Smooth muscle cell (in vitro differentiated cells): ENCODE data around the gene DNAJC17. TPM values are rescaled to one million over a fixed set of nuclear protein-coding genes. Genes with fewer than 3 reads are reported as not detected.

ENCODE experiments used
- DNase-seq: peaks from one replicate; lab custom pipeline; 2025; ENCODE audit not compliant: unreplicated experiment; lab: John Stamatoyannopoulos, UW
- H2AFZ ChIP-seq: fragments of 200-600 bp; sonication (generic); 2 replicates; pipeline ENCODE4 v1.6.0; 2016; ENCODE audit warnings: antibody characterized with exemption, low read depth, mild to moderate bottlenecking
- H3F3A ChIP-seq: fragments of 200-600 bp; sonication (generic); 2 replicates; pipeline ENCODE4 v1.6.0; 2017; ENCODE audit warnings: antibody characterized with exemption, low read depth
- H3K27ac ChIP-seq: fragments of 200-600 bp; sonication (generic); 2 replicates; pipeline ENCODE4 v1.5.1; 2016; ENCODE audit warnings: low read depth, mild to moderate bottlenecking
- H3K27me3 ChIP-seq: fragments of 200-600 bp; sonication (generic); 2 replicates; pipeline ENCODE4 v1.6.1; 2016; ENCODE audit warnings: low read depth, mild to moderate bottlenecking
- H3K36me3 ChIP-seq: fragments of 200-600 bp; sonication (generic); 2 replicates; pipeline ENCODE4 v1.5.1; 2016; ENCODE audit warnings: low read depth
- H3K4me1 ChIP-seq: fragments of 200-600 bp; sonication (generic); 2 replicates; pipeline ENCODE4 v1.5.1; 2016; ENCODE audit warnings: low read depth
- H3K4me2 ChIP-seq: fragments of 200-600 bp; sonication (generic); 2 replicates; pipeline ENCODE4 v1.6.0; 2016; ENCODE audit warnings: mild to moderate bottlenecking
- H3K4me3 ChIP-seq: fragments of 200-600 bp; sonication (generic); 2 replicates; pipeline ENCODE4 v1.5.1; 2016; ENCODE audit warnings: mild to moderate bottlenecking
- H3K79me2 ChIP-seq: fragments of 200-600 bp; sonication (generic); 2 replicates; pipeline ENCODE4 v1.6.0; 2016; ENCODE audit warnings: low read depth, mild to moderate bottlenecking
- H3K9ac ChIP-seq: fragments of 200-600 bp; sonication (generic); 2 replicates; pipeline ENCODE4 v1.6.0; 2016; ENCODE audit warnings: low read depth
- H3K9me3 ChIP-seq: fragments of 200-600 bp; sonication (generic); replicated peaks from 2 replicates; pipeline ENCODE4 v1.5.1; 2016; ENCODE audit warnings: low read depth
- H4K20me1 ChIP-seq: fragments of 200-600 bp; sonication (generic); 2 replicates; pipeline ENCODE4 v1.6.0; 2016; ENCODE audit warnings: low read depth
- WGBS: methylation state at CpG from one replicate; pipeline ENCODE4 v1.1.7; 2016; ENCODE audit warnings: low lambda C conversion rate; 5-methylcytosine and 5-hydroxymethylcytosine counted together
- polyA plus RNA-seq: library from polyadenylated mRNA; unstranded; fragments of >200 nt; fragmentation: Nextera tagmentation; extraction: Ambion mirVana; gene quantifications from 2 replicates; pipeline ENCODE4 v1.2.1, GENCODE V29; 2016
- total RNA-seq: library from RNA; depleted of rRNA; stranded (reverse); fragments of >200 nt; gene quantifications from 2 replicates; pipeline ENCODE4 v1.2.3, GENCODE V29; 2014
- TF ChIP-seq, protein P1 (sequence below): fragments of 200-600 bp; sonication (generic); IDR thresholded peaks from 2 replicates; pipeline ENCODE4 v1.5.1; 2017; ENCODE audit warnings: borderline replicate concordance, mild to moderate bottlenecking, antibody characterized with exemption; ENCODE audit not compliant: insufficient read depth, poor library complexity, severe bottlenecking

DNAJC17 gene
- total and polyA plus RNA-seq, 2 experiments from 2014 or later: 25.0 to 33.6 TPM

DNA sequence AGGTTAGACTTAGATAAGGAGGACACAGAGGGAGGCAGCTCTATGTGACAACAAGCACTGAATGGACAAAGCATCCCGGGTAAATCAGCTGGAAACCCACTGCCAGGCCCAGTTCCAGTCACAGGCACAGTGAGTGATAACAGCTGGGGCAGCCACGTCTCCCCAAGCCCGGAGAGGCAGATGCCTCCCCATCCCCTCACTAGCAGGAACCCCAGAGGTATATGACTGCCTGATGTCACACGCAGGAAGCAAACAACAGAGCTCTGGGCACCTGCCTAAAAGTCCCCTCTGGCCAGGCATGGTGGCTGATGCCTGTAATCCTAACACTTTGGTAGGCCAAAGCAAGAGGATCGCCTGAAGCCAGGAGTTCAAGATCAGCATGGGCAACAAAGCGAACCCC is 19.3 kb downstream of the DNAJC17 start:
- Histone ChIP-seq H3K4me1 (peaks cover 12% of the 10 kb centered on the region), H3K4me3 (no peak overlapping the region), H2AFZ (no peak overlapping the region), H3K4me2 (peak overlapping the region; percentile 12), H3K9ac (no peak overlapping the region), H3K36me3 (no peaks in the 10 kb centered on the region), H3F3A (no peaks in the 10 kb centered on the region), H3K9me3 (no peaks in the 10 kb centered on the region), H3K27me3 (no peaks in the 10 kb centered on the region), H3K79me2 (peaks cover 29% of the 10 kb centered on the region), H4K20me1 (peaks cover 62% of the 10 kb centered on the region), H3K27ac (peak overlapping the region; percentile 48)
- DNase-seq: no peak
- 81% methylated on average over 6 of the region's 6 CpGs for WGBS
- TF ChIP-seq, protein P1, sequence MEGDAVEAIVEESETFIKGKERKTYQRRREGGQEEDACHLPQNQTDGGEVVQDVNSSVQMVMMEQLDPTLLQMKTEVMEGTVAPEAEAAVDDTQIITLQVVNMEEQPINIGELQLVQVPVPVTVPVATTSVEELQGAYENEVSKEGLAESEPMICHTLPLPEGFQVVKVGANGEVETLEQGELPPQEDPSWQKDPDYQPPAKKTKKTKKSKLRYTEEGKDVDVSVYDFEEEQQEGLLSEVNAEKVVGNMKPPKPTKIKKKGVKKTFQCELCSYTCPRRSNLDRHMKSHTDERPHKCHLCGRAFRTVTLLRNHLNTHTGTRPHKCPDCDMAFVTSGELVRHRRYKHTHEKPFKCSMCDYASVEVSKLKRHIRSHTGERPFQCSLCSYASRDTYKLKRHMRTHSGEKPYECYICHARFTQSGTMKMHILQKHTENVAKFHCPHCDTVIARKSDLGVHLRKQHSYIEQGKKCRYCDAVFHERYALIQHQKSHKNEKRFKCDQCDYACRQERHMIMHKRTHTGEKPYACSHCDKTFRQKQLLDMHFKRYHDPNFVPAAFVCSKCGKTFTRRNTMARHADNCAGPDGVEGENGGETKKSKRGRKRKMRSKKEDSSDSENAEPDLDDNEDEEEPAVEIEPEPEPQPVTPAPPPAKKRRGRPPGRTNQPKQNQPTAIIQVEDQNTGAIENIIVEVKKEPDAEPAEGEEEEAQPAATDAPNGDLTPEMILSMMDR: no peak

DNA sequence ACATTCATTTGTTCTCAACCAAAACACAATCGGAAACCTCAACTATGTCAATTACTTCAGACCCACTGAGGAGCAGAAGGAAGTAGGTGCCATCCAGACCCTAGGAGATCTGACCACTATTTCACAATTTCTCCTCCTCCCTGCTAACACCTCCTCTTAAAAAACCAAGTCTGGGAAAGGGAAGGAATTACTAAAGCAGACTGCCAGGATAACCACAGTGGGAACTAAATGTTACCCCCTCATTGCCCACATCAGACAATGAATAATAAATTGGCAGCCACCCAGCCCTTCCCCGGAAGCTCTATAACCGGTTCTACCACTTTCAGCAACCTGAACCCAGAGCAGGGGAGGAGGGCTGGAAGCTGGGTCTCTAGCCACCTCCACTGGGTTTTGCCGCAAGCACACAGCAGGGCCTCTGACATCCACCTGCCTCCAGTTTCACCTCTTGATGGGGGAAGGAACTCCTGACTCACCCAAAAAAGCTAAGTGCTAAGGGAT is 19.9 kb downstream of the DNAJC17 start:
- Histone ChIP-seq H3K27me3 (no peaks in the 10 kb centered on the region), H3K36me3 (no peaks in the 10 kb centered on the region), H3K4me3 (no peak overlapping the region), H2AFZ (no peak overlapping the region), H3K4me2 (peak overlapping the region; percentile 12), H4K20me1 (peaks cover 65% of the 10 kb centered on the region), H3K9ac (no peak overlapping the region), H3K27ac (peak overlapping the region; percentile 48), H3K9me3 (no peaks in the 10 kb centered on the region), H3K4me1 (peaks cover 12% of the 10 kb centered on the region), H3K79me2 (peaks cover 26% of the 10 kb centered on the region), H3F3A (no peaks in the 10 kb centered on the region)
- TF ChIP-seq, protein P1: no peak
- no peak for DNase-seq
- WGBS: 35% methylated on average over 4 of the region's 4 CpGs

DNA sequence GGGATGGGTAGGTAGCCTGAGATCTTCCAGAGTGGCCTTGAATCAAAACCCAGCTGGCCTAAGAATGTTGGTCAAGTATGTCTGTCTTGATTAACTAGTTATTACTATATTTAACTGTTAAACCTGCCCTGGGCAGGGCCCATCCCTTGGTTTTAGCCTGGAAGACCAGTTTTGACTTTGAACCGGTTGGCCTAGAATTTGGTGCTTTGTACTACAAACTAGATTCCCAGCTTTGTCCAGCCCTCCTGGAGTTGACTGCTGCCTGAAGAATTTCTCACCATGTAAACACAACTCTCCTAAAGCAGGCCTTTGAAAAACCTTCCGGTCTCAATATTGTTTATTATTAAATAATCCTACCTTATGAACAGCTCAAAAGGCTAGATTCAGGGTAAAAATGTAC is 21.5 kb downstream of the DNAJC17 start:
- no peaks in the 10 kb centered on the region for H3K27me3 ChIP-seq
- H3K79me2 ChIP-seq: peaks cover 18% of the 10 kb centered on the region
- TF ChIP-seq, protein P1: no peak
- no peak overlapping the region for H3K4me3 ChIP-seq
- DNase-seq: no peak
- no peak overlapping the region for H3K4me2 ChIP-seq
- no peaks in the 10 kb centered on the region for H3F3A ChIP-seq
- no peak overlapping the region for H2AFZ ChIP-seq
- H3K36me3 ChIP-seq: no peaks in the 10 kb centered on the region
- H3K4me1 ChIP-seq: peaks cover 12% of the 10 kb centered on the region
- WGBS: 74% methylated on average over 2 of the region's 2 CpGs
- H4K20me1 ChIP-seq: peaks cover 77% of the 10 kb centered on the region
- peak overlapping the region; percentile 48 for H3K27ac ChIP-seq
- H3K9me3 ChIP-seq: no peaks in the 10 kb centered on the region
- H3K9ac ChIP-seq: no peak overlapping the region

DNA sequence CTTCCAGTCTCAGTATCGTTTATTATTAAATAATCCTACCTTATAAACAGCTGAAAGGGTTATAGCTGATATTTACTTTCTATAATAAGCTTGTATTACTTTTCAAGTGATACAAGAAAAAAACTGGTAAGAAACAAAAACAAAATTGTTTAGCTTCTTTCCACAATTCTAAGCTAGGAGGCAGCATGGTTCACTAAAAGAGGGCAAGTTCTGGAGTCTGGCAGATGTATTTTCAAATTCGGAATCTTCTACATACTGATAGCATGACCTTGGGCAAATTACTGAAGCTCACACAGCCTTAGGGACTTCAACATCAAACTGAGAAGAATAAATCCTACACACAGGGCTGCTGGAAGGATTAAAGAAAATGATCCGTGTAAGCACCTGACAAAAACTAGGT is 22.1 kb downstream of the DNAJC17 start:
- Histone ChIP-seq H3F3A (no peaks in the 10 kb centered on the region), H3K9me3 (no peaks in the 10 kb centered on the region), H2AFZ (no peak overlapping the region), H3K4me1 (peaks cover 12% of the 10 kb centered on the region), H3K27ac (peak overlapping the region; percentile 2), H4K20me1 (peaks cover 77% of the 10 kb centered on the region), H3K4me3 (no peak overlapping the region), H3K79me2 (peaks cover 18% of the 10 kb centered on the region), H3K9ac (no peak overlapping the region), H3K36me3 (no peaks in the 10 kb centered on the region), H3K27me3 (no peaks in the 10 kb centered on the region), H3K4me2 (no peak overlapping the region)
- DNase-seq: no peak
- TF ChIP-seq, protein P1: peak; percentile 6
- 89% methylated on average over 3 of the region's 3 CpGs for WGBS
